Superior temporal gyrus (tissue), 1 donor: ENCODE measurements around the gene HEPN1.
"Not testable (repeated sequence)": the region's sequence is repeated elsewhere in the genome, so short reads cannot be mapped to it uniquely, and the experiment has no call there.

ENCODE experiments used
- DNase-seq: peaks from one replicate; pipeline ENCODE4 v3.0.0-alpha.2; 2016; ENCODE audit errors: extremely low spot score

The HEPN1 gene

GRCh38 chr11:124942466-124943253 is 23.6 kb downstream of the HEPN1 start:
- peak; percentile 90 for DNase-seq

- peak; percentile 93 for DNase-seq
Measured at GRCh38 chr11:124943254-124943616, 24.2 kb downstream of the HEPN1 start.

GRCh38 chr11:124943741-124944140 is 24.7 kb downstream of the HEPN1 start:
- no peak for DNase-seq

- no peak for DNase-seq
Measured at GRCh38 chr11:124944565-124944964, 25.5 kb downstream of the HEPN1 start.

GRCh38 chr11:124945826-124946225 is 26.8 kb downstream of the HEPN1 start:
- no peak for DNase-seq

DNA sequence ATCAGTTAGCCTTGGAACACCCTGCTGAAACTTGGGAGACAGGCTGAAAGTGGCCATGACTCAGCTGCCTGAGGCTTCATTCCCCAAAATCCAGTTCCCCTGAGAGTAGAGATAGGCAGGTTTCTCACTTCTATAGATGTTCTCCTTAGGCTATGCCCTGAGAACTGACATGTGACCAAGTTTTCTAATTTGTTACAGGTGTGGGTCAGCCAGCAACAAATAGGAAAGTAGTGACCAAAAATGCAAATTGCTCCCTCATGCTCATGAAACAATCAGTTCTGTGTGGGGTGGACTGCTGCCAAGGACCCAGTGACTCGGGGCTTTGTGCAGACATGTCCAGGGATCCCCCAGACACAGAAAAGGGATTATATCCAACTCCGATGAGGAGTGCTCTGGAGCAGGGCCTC is 27.7 kb downstream of the HEPN1 start:
- DNase-seq: peak; percentile 94

DNA sequence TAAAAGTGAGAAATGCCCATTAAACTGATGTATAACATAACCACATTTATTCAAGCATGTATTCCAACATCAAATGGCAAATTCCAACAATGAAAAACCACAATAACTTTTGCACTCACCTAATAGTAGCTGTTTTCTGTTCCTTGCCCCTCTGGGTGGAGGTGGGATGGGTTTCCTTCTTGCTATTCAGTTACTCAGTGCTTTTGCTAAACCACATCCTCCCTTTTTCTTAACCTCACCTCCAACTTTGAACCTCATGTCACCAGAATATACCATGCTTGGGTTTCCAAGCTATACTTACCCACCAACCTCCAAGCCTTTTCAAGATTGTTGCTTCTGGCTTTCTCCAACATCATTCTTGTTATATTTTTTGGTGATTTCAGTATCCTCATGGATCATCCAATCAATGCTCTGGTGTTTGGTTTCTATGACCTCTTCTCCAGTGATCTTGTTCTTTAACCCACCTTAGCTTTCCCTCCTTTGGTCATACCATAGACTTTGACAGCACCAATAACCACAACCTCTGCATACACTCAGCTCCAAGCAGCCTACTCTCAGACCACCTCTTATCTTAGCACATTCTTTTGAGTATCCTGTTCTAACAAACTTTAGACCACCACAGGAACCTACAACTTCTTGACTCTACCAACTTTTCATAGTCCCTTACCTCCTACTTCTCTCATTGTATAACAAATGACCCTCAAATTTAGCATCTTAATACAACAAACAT is 31.7 kb downstream of the HEPN1 start:
- no peak for DNase-seq

DNA sequence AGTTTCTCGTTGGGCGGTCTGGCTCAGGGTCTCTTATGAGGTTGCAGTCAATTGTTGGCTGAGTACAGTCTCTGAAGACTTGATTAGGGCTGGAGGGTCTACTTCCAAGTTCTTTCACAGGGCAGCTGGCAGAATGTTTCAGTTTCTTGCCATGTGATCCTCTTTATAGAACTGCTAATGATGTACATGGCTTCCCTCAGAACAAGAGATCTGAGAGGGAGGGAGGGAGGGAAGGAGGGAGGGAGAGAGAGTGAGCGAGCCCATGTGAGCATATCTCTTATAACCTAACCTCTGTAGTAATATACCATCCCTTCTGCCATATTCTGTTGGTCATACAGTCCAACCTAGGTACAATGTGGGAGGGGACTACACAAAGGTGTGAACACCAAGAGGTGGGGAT is 32.3 kb downstream of the HEPN1 start:
- no peak for DNase-seq

- peak; percentile 98 for DNase-seq
Measured at GRCh38 chr11:124953753-124954589, 34.9 kb downstream of the HEPN1 start, which contains the start of gene CCDC15. CCDC15 (plus strand) TSS chr11:124954202; CDS start chr11:124954733, 531 bp downstream.

GRCh38 chr11:124954590-124954955 is 35.5 kb downstream of the HEPN1 start:
- DNase-seq: no peak

DNA sequence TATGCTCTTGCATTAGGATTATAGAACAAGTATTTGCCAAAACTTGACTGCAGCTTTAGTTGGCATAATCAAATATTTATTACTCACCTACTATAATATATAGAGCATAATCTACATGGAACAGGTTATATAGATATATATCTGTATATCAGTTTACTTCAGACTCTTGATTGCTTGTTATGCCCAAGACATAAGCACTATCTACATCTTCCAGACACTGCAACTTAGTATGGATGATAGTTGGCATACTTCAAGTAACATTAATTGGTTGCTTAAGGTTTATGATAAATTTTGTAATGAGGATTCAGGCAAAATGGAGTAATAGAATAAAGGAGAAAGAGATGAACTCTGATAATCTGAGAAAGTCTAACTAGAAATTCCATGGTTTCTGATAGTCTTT is 36.0 kb downstream of the HEPN1 start:
- no peak for DNase-seq

DNA sequence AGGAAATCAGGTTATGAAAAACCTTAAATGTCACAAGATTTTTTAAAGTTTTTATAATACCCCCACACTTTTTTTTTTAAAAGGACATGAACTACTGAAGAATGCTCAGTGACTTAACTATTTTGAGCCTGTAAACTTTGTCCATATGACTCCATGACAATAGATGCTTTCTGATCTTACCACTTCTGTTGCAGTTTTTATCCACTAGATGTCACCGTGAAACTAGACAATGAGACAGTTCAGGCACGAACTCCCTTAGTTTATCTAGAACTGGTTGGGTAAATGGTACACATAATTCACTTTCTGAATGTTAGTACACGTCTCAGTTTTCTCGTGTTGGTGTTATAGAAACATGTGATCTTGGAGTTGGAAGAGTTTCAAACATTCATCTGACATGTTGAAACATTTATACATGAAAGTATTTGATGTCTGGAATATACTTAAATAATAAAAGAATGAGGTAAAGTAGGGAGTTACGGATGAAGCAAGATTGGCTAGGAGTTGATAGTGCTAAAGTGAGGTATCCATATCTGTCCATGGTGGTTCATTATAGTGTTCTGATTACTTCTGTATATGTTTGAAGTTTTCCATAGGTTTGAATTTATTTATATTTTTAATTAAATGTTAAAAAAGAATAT is 43.0 kb downstream of the HEPN1 start:
- peak; percentile 92 for DNase-seq

DNA sequence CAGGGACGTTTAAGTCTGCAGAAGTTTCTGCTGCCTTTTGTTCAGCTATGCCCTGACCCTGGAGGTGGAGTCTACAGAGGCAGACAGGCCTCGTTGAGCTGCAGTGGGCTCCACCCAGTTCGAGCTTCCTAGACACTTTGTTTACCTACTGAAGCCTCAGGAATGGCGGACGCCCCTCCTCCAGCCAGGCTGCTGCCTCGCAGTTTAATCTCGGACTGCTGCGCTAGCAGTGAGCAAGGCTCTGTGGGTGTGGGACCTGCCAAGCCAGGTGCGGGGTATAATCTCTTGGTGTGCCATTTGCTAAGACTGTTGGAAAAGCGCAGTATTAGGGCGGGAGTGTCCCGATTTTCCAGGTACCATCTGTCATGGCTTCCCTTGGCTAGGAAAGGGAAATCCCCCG is 49.1 kb downstream of the HEPN1 start:
- not testable (repeated sequence) for DNase-seq
